DMS 273 (cell line): ENCODE measurements around the gene OPA1.
"Not testable (repeated sequence)": the region's sequence is repeated elsewhere in the genome, so short reads cannot be mapped to it uniquely, and the experiment has no call there.

Experiments used
- DNase-seq: peaks from one replicate; lab custom pipeline; 2025; ENCODE audit not compliant: unreplicated experiment; lab: John Stamatoyannopoulos, UW

Gene OPA1

GRCh38 chr3:193589616-193590015 is 3.4 kb upstream of the OPA1 start:
- DNase-seq, result no peak

GRCh38 chr3:193590088-193590856 is 2.7 kb upstream of the OPA1 start:
- DNase-seq, result no peak

DNA sequence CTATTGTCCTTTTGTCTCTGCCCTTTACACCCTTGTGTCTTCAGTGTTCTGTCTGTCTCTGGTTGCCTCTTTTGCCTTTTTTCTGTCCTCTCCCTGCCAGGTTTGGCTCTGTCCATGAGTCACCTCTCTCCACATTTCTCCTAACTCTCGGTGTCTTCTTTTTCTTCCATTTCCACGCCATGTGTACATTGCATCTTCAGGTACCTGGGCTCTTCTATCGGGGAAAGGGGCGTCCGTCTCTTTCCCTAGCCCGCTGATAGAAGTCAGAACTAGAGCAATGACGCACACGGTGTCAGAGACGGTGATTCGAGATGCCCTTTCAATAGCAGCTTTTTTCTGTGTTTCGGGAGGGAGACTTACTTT is 641 bp downstream of the OPA1 start:
- peak; percentile 60 for DNase-seq

- DNase-seq, result no peak
Observed at GRCh38 chr3:193594946-193595689, 2.1 kb downstream of the OPA1 start.

DNA sequence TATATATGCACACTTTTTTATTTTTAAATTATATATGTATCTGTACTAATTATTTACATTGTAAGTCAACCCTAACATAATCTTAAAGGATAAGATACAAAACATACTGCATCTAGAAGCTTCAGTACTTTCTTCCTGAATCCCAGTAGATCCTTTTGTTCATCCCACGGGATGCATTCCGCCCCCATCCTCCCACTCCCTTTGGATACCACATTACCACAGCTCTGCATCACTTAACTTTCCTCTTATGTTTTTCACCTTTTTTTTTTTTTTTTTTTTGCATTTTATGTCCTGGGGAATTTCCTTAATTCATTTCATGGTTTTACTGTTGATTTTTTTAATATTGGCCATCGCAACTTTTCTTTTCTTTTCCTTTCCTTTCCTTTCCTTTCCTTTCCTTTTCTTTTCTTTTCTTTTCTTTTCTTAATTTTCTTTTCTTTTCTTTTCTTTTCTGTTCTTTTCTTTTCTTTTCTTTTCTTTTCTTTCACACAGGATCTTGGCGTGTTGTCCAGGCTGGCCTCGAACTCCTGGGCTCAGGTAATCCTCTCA is 3.0 kb downstream of the OPA1 start:
- no peak for DNase-seq

DNA sequence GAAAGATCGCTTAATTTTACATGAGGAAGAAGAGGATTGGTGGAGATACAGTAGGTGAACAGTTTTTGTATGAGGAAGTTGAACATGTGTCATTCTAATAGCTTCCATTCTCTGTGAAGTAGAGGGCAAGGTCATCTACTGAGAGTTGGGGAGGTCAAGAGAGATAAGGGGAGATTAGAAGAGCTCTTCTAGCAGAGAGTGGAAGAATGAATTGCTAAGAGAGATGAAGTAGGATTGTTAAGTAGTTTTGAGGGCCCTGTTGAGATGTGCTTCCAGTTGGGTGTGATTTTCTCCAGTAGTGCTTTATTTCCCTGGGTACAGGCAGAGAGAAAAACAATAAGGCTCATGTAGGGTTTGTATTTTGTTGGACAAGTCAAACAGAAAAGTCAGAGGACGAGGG is 5.2 kb downstream of the OPA1 start:
- DNase-seq, result no peak

GRCh38 chr3:193599393-193599792 is 6.4 kb downstream of the OPA1 start:
- DNase-seq, result no peak

GRCh38 chr3:193605876-193606275 is 12.9 kb downstream of the OPA1 start:
- peak; percentile 91 for DNase-seq

DNA sequence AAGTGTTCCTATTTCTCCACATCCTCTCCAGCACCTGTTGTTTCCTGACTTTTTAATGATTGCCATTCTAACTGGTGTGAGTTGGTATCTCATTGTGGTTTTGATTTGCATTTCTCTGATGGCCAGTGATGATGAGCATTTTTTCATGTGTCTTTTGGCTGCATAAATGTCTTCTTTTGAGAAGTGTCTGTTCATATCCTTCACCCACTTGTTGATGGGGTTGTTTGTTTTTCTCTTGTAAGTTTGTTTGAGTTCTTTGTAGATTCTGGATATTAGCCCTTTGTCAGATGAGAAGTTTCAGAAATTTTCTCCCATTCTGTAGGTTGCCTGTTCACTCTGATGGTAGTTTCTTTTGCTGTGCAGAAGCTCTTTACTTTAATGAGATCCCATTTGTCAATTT is 13.9 kb downstream of the OPA1 start:
- not testable (repeated sequence) for DNase-seq

GRCh38 chr3:193610516-193610915 is 17.5 kb downstream of the OPA1 start:
- DNase-seq, result not testable (repeated sequence)

GRCh38 chr3:193614430-193614829 is 21.4 kb downstream of the OPA1 start:
- DNase-seq, result no peak

- no peak for DNase-seq
Observed at GRCh38 chr3:193617628-193618027, 24.6 kb downstream of the OPA1 start.

DNA sequence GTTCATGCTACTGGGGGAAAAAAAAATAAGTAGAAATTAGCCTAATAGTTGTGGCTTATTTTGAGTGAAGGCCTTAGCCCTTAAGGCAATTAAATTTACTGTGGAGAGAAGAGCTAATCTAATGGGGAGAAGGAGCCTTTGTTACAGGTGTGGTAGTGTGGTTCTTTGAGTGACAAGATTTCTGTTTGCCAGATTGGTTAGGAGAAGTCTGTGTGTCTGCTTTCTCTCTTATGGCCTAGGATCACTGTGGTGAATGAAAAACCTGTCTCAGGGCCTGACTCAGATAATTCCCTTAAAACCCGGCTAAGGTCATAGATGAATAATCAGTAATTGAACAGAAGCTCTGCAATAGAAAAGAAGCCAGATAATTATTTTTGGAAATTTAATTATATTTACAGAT is 27.0 kb downstream of the OPA1 start:
- DNase-seq, result no peak

DNA sequence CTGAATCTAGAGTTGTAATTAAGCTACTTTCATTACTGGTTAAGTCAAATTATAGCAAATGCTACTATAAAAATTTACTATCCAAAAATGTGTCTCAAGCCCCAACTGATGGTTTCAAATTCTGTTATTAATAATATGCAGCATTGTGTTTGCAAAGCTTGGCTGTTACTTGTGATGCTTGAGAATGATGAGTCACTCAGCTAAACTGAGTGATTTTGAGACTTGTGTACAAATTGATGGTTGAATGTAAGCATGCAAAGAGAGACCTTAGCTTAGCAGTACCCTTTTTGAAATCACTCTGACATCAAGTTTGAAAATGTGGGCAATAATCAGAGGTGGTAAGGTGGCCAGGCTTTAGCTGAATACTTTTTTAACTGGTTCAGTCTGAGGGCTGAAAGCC is 27.6 kb downstream of the OPA1 start:
- DNase-seq, result no peak

- DNase-seq, result no peak
Observed at GRCh38 chr3:193621127-193621526, 28.1 kb downstream of the OPA1 start.

DNA sequence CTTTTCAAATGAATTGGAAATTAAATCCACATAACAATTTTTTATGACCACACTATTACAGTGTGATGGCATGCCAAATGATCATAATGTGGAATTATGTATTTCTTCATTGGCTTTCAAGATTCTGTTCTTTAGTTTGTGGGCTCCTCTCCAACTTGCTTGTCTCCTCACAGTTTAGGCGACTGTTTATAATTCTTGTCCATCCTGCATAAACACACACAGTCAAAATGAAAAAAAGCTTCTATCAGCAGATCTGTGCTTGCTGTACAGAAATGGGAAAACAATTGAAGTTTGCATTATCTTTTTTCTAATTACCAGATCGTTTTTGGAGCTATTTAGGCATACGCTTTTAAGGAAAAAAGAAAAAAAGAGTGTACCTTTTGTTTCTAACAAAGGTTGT is 37.0 kb downstream of the OPA1 start:
- no peak for DNase-seq

DNA sequence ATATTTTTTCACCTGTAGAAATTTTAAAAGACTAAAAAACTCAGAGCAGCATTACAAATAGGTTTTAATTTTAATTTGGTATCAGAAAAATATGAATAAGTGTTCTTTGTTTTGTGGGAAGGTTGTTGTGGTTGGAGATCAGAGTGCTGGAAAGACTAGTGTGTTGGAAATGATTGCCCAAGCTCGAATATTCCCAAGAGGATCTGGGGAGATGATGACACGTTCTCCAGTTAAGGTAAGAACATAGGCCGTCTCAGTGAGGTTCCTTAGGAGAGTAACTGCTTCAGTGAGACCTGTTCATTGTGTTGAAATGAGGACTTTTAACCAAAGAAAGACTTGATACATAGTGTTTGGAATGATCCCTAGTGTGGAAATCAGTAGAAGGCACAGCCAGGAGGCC is 44.8 kb downstream of the OPA1 start:
- no peak for DNase-seq

- no peak for DNase-seq
Observed at GRCh38 chr3:193638833-193639232, 45.8 kb downstream of the OPA1 start.

DNA sequence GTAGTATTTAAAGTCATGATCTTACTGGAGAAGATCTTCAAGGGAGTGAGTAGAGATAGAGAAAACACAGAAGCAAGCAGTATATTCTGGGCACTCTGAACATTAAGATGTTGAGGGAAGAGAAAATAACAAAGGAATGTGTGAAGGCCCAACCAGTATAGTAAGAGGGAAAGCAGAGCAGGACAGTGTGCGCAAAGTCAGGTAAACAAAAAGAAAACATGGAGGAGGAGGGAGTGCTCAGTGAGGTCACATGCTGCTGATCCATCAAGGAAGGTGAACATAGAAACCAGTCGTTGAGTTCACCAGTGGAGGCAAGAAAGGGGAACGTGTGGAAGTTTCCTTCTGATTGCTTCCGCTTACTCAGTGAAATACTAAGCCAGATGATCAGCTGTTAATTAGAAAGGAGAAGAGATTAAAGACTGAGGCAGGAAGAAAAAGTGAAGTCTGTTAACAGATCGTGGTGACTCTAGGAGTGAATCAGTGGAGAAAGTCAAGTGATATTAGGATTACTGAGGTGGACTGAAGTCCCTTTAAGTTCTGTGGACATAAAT is 47.2 kb downstream of the OPA1 start:
- no peak for DNase-seq

- DNase-seq, result no peak
Observed at GRCh38 chr3:193640728-193641439, 47.9 kb downstream of the OPA1 start.

- DNase-seq, result no peak
Observed at GRCh38 chr3:193641440-193641775, 48.4 kb downstream of the OPA1 start.

DNA sequence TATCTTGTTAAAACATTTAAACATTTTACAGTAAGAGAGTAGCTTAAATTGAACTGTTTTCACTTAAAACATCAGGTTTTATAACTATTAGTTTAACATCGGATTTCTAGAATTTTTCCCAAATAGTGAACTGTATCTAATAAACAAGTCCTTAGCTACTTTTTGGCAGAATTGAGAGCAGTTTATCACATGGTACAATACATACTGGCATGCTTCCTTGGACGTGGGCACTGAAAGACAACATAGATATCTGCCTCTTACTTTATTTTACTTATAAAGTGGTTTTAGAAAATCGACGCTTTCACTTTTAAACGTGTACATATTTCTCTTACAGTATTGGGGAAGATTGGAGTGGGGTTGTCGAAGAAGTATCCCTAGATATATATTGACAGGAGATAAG is 52.8 kb downstream of the OPA1 start:
- no peak for DNase-seq
